LNCAP (cell line): ENCODE data around the gene HYKK.

ENCODE experiments used
- TF ChIP-seq, protein P1 (sequence below): fragments of 450-650 bp; IDR thresholded peaks from 2 replicates; pipeline ENCODE4 v1.5.1; 2017; ENCODE audit warnings: mild to moderate bottlenecking

HYKK gene

DNA sequence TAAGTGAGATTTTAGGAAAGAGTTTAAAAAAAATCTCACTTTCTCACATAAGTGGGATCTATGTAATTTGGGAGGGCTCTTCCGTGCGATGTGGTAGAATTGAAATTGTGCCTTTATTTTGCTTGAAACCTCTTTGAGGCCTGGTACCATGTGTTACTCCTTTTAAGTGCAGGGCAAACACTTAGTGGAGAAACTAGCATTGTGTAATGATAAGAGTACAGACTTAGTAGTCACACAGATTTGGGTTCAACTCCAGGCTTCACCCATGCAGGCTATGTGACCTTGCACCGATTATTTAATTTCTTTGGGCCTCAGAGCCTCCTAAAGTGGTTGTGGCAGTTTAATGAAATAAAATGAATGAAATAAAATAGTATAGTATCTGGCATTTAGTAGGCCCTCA lies 35.3 kb downstream of the HYKK start:
- TF ChIP-seq, protein P1, sequence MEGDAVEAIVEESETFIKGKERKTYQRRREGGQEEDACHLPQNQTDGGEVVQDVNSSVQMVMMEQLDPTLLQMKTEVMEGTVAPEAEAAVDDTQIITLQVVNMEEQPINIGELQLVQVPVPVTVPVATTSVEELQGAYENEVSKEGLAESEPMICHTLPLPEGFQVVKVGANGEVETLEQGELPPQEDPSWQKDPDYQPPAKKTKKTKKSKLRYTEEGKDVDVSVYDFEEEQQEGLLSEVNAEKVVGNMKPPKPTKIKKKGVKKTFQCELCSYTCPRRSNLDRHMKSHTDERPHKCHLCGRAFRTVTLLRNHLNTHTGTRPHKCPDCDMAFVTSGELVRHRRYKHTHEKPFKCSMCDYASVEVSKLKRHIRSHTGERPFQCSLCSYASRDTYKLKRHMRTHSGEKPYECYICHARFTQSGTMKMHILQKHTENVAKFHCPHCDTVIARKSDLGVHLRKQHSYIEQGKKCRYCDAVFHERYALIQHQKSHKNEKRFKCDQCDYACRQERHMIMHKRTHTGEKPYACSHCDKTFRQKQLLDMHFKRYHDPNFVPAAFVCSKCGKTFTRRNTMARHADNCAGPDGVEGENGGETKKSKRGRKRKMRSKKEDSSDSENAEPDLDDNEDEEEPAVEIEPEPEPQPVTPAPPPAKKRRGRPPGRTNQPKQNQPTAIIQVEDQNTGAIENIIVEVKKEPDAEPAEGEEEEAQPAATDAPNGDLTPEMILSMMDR: no peak

DNA sequence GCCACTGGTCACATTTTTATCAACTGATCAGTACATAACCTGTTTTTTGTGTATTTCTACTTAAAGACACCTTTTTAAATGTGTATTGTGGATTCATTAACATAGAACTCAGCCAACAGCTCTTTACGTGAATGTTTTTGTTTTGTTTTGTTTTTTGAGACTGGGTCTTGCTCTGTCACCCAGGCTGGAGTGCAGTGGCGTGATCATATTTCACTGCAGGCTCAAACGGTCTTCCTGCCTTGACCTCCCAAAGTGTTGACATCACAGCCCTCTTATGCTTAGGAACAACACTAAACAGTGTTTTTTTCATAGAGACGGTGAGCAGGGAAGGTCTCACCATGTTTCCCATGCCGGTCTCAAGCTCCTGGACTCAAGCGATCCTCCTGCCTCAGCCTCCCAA lies 42.8 kb downstream of the HYKK start:
- TF ChIP-seq, protein P1: no peak

DNA sequence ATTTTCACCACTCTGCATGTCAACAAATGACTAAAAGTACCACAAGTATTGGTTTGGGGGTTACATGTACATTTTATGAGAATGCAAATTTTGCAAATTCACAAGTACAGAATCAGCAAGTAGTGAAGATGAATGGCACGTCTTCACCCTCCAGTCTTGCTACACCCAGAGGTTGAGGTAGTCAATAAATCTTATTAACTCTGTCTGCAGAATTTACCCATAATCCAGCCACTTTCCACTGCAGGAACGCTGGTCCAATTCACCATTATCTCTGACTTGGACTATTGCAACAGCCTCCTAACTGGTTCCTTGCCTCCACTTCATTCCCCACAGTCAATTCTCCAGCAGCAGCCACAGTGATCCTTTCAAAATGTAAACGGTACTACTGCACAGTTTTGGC lies 43.4 kb downstream of the HYKK start:
- TF ChIP-seq, protein P1: no peak

DNA sequence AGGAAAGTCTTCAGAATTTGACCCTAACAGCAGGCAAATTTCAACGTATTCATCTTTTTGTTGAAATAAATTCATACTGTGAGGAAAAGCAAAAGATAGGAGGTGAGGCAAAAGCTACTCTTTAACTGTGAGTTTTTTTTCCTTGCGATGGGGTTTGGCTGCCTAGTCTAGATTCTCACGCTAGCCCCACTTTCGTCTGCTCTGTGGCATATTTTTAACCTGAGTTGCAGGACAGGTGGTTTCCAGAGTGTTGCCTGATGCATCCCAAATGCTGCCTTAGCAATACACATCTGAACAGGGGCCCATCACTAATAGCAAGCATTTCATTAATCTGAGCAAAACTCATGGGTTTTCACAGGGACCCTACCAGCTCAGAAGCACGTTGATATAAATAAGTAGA lies 44.5 kb downstream of the HYKK start:
- TF ChIP-seq, protein P1: no peak

DNA sequence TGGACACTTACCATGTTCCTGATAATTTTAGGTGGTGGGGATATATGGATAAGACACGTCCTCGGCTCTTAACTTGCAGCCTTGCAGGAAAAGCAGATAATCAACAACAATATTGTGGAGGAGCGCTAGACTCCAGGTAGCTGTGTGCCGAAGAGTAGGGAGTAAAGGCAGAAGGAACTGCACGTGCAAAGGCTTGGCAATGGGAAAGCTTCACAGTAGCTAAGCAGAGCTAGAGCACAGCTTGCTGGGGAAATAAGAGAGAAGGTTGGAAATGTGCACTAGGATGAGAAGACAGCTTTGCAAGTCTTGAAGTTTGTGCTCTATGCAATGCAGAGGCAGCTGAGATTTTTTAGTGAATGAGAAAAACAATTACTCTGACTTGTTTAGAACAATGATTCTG lies 45.2 kb downstream of the HYKK start:
- TF ChIP-seq, protein P1: no peak

DNA sequence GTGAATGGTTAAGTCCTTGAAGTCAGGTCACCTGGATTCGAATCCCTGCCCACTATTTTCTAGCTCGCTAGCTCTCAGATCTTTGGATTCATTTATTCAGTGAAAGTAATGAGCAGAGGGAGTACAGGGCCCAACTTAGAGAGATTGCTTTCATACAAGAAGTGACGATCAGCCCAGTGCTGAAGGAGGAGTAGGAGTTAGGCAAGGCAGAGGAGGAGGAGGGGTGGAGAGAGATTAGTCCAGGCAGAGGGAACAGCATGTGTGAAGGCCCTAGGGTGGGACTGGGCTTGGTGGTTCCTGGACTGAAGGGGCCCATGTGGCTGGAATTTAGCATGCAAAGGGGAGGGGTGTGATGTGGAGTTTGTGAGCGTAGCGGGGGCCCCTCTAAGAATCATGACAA lies 54.1 kb downstream of the HYKK start:
- TF ChIP-seq, protein P1: no peak

DNA sequence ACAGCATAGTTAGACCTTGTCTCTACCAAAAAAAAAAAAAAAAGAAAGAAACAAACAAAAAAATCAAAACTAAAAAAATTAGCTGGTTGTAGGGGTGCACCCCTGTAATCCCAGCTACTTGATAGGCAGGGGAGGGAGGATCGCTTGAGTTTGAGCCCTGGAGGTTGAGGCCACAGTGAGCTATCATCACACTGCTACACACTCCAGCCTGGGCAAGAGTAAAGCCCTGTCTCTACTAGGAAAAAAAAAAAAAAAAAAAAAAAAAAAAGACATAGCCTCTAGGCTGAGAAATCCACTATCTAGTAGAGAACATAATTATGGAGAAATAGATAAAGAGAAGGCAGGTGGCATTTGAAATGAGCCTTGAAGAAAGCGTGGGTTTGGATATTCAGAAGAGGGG lies 55.7 kb downstream of the HYKK start:
- TF ChIP-seq, protein P1: no peak

DNA sequence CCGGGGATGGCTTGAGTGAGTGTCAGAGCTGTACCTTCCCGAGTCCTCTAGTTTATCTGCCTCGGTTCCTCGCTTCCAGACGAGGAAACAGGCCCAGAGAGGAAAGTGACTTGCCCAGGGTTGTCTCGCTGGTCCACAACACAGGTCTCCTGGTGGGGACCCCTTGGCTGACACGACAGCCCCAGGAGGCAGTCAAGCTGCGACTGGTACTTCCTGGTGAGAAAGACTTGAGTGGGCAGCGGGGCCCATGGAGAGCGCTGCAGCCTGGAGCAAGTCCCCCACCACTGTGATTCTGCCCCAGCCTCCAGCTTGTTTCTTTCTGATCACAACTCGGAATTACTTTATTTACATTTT lies 57.3 kb downstream of the HYKK start:
- TF ChIP-seq, protein P1: no peak
